GM06990 (cell line): ENCODE data around the gene TRIM28.

Source experiments
- DNase-seq: peaks from one replicate; pipeline ENCODE4 v3.0.0-alpha.2; 2011; ENCODE audit not compliant: insufficient read length; ENCODE audit errors: extremely low read depth
- H3K27me3 ChIP-seq: replicated peaks from 2 replicates; pipeline ENCODE4 v1.6.0; 2011; ENCODE audit warnings: low read length; ENCODE audit not compliant: control insufficient read depth, insufficient read depth
- H3K36me3 ChIP-seq: 2 replicates; pipeline ENCODE4 v1.5.1; 2011; ENCODE audit warnings: low read length; ENCODE audit not compliant: control insufficient read depth, insufficient read depth
- H3K4me3 ChIP-seq: replicated peaks from 2 replicates; pipeline ENCODE4 v1.5.1; 2011; ENCODE audit warnings: low read depth, mild to moderate bottlenecking, control low read depth, low read length
- CTCF ChIP-seq: IDR thresholded peaks from 2 replicates; pipeline ENCODE4 v1.5.1; 2011; ENCODE audit warnings: low read length, control low read depth, mild to moderate bottlenecking, inconsistent platforms; ENCODE audit not compliant: insufficient read depth, poor library complexity, severe bottlenecking

The TRIM28 gene

GRCh38 chr19:58519087-58519354 lies 24.8 kb upstream of the TRIM28 start:
- no peak for DNase-seq
- TF ChIP-seq CTCF = peak; percentile 49

GRCh38 chr19:58519355-58520256 lies 24.3 kb upstream of the TRIM28 start, which contains the start of gene ZBTB45:
Gene ZBTB45, minus strand, starts transcription at chr19:58519810. Its CDS starts 2,137 bp downstream, at chr19:58517673.
- Histone ChIP-seq H3K4me3 (peak within 1 kb of the TSS; percentile 84), H3K36me3 (peaks cover 9% of the 10 kb centered on the region), H3K27me3 (no peaks in the 10 kb centered on the region)
- peak; percentile 87 for TF ChIP-seq CTCF
- peak; percentile 98 for DNase-seq

More at GRCh38 chr19:58519087-58519354, 24.8 kb upstream of the TRIM28 start:
- Histone ChIP-seq H3K4me3 (peak overlapping the region; percentile 84), H3K36me3 (peaks cover 9% of the 10 kb centered on the region), H3K27me3 (no peaks in the 10 kb centered on the region)

- peak overlapping the region; percentile 84 for H3K4me3 ChIP-seq
- peaks cover 9% of the 10 kb centered on the region for H3K36me3 ChIP-seq
- TF ChIP-seq CTCF = no peak
- H3K27me3 ChIP-seq = no peaks in the 10 kb centered on the region
- DNase-seq = no peak
Observed at GRCh38 chr19:58520257-58520599, 23.6 kb upstream of the TRIM28 start.

- no peak overlapping the region for H3K4me3 ChIP-seq
- TF ChIP-seq CTCF = no peak
- peaks cover 5% of the 10 kb centered on the region for H3K36me3 ChIP-seq
- no peak for DNase-seq
- no peaks in the 10 kb centered on the region for H3K27me3 ChIP-seq
Observed at GRCh38 chr19:58521651-58522050, 22.2 kb upstream of the TRIM28 start.

- TF ChIP-seq CTCF = no peak
- H3K36me3 ChIP-seq = no peaks in the 10 kb centered on the region
- DNase-seq = no peak
- no peaks in the 10 kb centered on the region for H3K27me3 ChIP-seq
- H3K4me3 ChIP-seq = no peak overlapping the region
Observed at GRCh38 chr19:58522709-58523108, 21.2 kb upstream of the TRIM28 start.
